ENCODE data around the gene ALG14.
A peak's percentile ranks its signal among the peaks of the same experiment; 100 is the strongest.
"Not testable (repeated sequence)": the region's sequence is repeated elsewhere in the genome, so short reads cannot be mapped to it uniquely, and the experiment has no call there.

ALG14 gene

DNA sequence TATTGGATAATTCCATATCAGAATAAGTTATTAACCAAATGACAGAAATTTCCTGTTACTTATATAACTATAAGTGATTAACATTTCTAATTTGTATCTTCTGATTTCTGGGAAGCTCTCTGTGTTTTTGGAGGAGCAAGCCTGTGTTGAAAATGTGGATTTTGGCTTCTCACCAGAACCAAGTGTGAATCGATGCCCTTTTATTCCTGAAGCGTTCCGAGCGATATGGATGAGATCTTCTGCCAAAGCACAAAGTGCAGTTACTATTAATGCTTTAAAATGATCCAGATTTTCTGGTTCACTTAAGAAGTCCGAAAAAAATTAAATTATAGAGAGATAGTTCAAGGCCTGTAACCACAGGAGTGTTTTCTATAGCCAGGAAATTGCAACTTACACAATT is 22.8 kb downstream of the ALG14 start:
- in situ Hi-C loops (cut with HindIII; ENCODE audit: low pct_ligation_motif_present, low pct_unique_long_range_greater_than_20kb, low sequenced_read_pairs): no loop called here
- DNase-seq: no peak

DNA sequence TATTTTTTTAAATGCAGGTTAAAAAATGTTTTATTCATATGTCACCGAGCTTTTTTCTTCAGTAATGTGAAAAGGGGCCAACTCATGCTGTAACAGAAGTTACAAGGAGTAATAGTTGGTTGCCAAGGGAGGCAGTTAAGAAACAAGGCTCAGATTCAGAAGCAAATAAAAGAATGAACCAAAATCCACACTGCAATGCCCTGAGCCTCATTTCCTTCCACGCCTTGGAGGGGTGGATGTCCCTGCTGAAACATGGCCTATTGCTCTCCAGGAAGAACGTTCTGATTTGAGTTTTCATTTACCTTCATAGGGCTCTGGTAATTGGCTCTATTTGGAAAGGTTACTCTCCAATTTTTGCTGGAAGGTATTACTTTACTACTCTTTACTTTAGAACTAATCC is 24.4 kb downstream of the ALG14 start:
- DNase-seq: no peak
- in situ Hi-C loops (cut with HindIII; ENCODE audit: low pct_ligation_motif_present, low pct_unique_long_range_greater_than_20kb, low sequenced_read_pairs): no loop called here

DNA sequence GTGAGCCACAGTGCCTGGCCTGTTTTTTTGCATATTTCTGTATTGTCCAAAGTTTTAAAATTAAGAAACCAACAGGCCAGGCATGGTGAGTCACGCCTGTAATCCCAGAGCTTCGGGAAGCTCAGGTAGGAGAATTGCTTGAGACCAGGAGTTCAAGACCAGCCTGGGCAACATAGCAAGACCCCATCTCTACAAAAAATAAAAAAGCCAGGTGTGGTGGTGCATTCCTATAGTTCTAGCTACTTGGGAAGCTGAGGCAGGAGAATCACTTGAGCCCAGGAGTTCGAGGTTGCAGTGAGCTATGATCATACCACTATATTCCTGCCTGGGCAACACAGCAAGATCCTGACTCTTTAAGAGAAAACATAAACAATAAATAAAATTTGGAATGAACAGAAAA is 25.1 kb downstream of the ALG14 start:
- in situ Hi-C loops (cut with HindIII; ENCODE audit: low pct_ligation_motif_present, low pct_unique_long_range_greater_than_20kb, low sequenced_read_pairs); DNase-seq: not testable (repeated sequence)

DNA sequence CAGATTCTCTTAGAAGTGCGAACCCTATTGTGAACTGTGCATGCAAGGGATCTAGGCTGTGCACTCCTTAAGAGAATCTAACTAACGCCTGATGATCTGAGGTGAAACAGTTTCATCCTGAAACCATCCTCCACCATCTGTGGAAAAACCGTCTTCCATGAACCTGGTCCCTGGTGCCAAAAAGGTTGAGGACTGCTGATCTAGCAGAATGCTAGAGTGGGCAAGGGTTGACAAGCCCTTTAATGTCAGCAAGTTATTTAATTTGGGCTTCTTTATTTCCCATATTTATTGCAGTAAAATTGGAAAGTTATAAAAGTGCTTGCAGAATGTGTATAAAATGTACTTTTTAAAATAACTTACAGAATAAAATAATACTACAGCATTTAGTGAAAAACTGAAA is 26.4 kb downstream of the ALG14 start:
- DNase-seq: no peak
- in situ Hi-C loops (cut with HindIII; ENCODE audit: low pct_ligation_motif_present, low pct_unique_long_range_greater_than_20kb, low sequenced_read_pairs): no loop called here

DNA sequence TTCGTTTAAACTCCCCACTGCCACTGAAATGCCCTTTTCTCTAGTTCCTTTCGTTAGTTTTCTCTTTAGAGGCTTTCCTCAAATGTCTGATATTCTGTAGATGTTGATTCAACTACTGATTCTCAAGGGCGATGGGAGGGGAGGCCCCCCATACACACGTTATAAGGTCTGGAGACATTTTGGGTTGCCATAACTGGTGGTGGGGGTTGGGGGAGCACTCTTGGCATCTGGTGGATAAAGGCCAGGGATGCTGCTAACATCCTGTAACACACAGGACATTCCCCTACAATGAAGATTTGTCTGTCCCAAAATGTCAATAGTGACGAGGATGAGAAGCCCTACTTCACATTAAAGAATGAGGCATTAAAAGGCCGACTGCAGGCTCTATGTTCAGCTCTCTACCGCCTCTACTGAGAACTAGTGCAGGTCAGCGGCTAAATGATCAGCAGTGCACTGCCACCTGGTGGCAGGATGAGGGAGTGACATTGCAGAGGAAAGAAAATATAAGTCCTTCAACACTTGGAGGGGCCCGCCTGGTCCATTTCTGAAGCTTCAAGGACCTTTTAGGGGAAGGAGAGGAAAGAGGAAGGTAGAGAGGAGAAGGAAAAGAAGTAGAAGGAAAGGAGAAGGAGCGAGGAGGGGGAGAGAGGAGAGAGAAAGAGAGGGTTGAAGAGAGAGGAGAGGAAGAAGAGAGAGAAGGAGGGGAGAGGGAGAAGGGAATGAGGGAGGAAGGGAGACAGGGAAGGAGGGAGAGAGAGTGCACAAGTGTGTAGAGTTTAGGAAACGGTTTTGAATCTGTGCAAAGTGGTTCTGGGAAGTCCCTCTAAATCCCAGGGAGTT is 29.4 kb downstream of the ALG14 start:
- peak; percentile 83 for DNase-seq
- in situ Hi-C loops (cut with HindIII; ENCODE audit: low pct_ligation_motif_present, low pct_unique_long_range_greater_than_20kb, low sequenced_read_pairs): no loop called here

DNA sequence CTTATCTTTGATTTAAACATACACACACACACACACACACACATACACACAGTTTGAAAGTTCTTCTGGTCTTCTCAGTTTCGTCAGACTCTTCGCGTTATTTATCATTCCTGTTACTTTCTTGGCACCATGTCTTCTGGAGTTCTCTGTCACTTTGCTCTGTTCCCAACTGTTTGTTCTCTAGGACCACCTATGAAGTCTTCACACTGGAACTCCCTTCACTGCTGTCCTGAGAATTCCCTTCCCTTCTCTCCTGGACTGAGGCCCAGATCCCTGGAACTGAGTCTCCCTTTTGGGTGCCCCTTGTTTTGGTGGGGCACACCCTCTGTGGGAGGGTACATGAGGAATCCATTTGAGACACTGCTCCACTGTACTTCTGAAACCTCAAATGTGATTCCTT is 30.5 kb downstream of the ALG14 start:
- in situ Hi-C loops (cut with HindIII; ENCODE audit: low pct_ligation_motif_present, low pct_unique_long_range_greater_than_20kb, low sequenced_read_pairs): no loop called here
- DNase-seq: no peak

DNA sequence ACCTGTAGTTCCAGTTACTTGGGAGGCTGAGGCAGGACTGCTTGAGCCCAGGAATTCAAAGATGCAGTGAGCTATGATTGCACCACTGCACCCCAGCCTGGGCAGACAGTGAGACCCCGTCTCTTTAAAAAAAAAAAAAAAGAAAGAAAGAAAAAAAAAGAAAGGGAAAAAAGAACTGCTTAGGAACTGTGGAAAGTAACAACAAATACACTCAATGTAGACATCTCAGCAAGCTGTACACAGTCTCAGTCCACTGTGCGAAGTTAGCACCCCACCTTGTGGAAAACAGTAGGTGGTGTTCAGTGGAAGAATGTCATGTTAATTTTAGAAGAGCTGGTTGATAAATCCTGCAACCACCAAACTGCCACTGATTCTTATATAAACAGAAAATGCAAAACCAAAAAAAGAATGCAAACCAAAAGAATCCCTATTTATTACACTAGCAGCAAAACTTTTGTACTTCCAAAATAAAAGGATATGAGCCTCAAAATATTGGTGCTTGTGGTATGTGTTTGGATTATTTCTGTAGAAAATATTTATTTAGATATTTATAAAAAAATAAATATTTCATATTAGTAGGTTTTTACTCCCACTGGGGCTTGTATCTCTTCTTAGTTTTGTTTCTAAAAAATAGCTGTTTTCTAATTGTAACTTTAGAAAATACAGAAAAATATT is 31.1 kb downstream of the ALG14 start:
- DNase-seq: peak; percentile 72
- in situ Hi-C loops (cut with HindIII; ENCODE audit: low pct_ligation_motif_present, low pct_unique_long_range_greater_than_20kb, low sequenced_read_pairs): no loop called here

DNA sequence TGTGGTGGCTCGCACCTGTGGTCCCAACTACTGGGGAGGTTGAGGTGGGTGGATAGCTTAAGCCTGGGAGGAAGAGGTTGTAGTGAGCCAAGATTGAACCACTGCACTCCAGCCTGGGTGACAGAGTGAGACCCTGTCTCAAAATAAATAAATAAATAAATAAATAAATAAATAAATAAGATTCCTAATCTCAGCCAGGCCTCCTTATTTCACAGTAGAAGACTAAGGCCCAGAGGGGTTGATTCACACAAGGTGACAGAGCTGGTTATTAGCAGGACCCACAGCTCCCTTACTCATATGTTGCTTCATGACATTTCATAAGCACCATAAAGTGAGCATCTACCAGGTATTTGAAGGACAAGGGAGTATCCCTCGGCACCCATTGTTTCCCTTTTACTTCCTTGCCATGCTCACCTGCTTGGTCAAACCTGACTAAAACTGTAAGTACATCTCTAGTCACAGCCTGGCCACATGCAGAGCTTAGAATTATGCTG is 32.7 kb downstream of the ALG14 start:
- no peak for DNase-seq
- in situ Hi-C loops (cut with HindIII; ENCODE audit: low pct_ligation_motif_present, low pct_unique_long_range_greater_than_20kb, low sequenced_read_pairs): no loop called here

DNA sequence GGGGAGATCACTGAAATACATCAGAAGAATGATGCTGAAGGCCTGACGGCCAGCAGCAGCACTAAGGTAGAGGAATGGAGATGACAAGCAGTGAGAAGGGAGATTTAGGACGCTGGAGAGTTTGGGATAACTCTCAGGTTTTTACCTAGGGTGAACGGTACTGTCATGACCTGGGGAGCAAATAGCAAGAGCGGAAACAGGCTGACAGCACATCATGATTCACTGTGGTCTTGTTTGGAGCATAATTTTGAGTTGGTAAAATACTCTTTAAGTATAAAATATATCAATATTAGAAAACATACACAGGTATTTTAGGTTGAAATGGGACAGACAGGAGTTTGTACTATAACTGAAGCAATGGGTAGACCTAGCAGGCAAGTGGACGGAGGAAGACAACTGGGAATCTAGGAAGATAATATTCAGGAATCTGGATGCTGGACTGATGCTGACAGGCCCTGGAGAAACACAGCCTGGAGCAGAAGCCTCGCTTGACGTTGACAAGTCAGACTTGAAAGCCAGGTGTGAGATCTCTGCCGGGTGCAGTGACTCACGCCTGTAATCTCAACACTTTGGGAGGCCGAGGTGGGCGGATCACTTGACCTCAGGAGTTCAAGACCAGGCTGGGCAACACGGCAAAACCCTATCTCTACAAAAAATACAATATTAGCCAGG is 33.3 kb downstream of the ALG14 start:
- in situ Hi-C loops (cut with HindIII; ENCODE audit: low pct_ligation_motif_present, low pct_unique_long_range_greater_than_20kb, low sequenced_read_pairs): no loop called here
- no peak for DNase-seq

DNA sequence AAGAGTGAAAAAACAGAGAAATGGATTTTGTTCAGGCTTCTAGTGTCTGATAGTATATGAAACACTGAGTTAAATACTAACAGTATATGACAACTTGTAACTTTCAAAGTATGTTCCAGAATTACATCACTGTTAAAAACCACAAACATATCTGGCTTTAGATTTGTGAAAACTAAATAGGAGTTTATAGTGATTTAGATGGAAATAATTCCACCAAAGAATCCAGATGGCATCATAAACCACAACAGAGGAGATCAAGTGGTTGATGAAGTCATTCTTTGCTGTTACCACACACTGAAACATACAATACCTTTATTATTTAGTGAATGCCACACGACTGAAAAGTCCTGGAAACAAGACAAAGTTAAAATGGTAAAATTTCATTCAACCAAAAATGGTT is 37.2 kb downstream of the ALG14 start:
- in situ Hi-C loops (cut with HindIII; ENCODE audit: low pct_ligation_motif_present, low pct_unique_long_range_greater_than_20kb, low sequenced_read_pairs): no loop called here
- DNase-seq: peak; percentile 32

DNA sequence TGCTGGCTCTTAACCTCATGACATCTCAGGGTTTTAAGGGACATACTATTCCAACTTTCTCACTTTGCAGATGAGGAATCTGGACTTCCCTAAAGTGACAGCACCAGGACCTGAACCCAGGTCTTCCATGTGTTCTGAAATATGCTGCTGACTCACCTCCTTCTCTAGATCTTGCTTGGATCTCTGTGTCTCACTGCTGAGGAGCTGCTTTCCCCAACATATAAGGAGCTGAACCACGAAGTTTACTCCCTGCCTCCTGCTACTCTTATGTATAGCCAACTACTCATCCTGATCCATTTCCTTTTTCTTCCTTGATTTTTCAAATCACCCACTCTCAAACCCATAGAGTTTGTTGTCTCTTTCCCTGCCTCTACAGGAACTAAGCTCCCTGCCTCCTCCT is 38.2 kb downstream of the ALG14 start:
- in situ Hi-C loops (cut with HindIII; ENCODE audit: low pct_ligation_motif_present, low pct_unique_long_range_greater_than_20kb, low sequenced_read_pairs): no loop called here
- no peak for DNase-seq

DNA sequence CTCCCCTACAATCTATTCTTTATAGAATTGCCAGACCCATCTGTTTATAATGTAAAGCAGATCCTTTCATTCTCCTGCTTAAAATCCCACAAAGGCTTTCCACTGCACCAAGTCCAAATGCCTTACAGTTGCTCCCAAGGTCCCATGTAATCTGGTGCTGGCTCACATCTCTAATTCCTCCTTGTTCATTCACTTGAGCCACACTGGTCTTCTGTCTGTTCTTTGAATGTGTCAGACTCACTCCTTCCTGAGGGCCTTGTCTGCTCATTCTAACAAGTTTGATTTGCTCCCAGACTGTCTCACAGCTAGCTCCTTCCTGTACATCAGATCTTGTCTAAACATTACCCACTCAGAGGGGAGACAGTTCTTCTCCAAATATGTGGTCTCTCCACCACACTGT is 38.9 kb downstream of the ALG14 start:
- in situ Hi-C loops (cut with HindIII; ENCODE audit: low pct_ligation_motif_present, low pct_unique_long_range_greater_than_20kb, low sequenced_read_pairs): no loop called here

DNA sequence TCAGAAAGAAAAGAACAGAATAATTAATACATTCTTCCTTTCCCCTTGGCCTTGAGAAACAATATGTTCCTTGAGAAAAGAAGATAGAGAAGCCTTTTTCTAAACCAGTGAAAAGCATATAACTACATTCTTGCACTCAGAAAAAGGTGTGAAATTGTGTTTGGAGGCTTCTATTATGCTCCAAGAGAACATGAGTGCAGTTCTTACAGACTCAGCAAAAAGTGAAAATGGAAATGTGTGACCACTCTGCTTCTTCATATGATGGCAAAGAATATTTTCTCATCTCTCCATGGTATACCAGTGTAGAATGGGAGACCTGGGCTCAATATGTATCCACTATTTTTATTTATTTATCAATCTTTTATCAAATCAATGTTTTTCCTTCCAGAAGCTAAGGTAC is 43.2 kb downstream of the ALG14 start:
- in situ Hi-C loops (cut with HindIII; ENCODE audit: low pct_ligation_motif_present, low pct_unique_long_range_greater_than_20kb, low sequenced_read_pairs): no loop called here
- no peak for DNase-seq

More for the DNA sequence above, 38.9 kb downstream of the ALG14 start:
- no peak for DNase-seq

DNA sequence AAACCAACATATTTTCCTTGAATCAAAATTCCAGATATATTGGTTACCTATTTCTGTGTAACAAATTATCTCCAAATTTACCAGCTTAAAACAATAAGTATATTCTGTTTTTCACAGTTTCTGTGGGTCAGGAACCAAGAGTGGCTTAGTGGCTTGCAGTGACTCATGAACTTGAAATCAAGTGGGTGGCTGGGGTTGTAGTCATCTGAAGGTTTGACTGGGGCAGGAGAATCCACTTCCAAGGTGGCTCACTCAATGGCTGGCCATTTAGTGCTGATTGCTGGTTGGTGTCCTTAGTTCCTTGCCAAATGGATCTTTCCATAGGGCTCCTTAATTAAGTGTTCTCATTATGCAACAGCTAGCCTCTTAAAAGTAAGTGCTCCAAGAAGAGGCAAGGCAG is 43.8 kb downstream of the ALG14 start:
- in situ Hi-C loops (cut with HindIII; ENCODE audit: low pct_ligation_motif_present, low pct_unique_long_range_greater_than_20kb, low sequenced_read_pairs): no loop called here

DNA sequence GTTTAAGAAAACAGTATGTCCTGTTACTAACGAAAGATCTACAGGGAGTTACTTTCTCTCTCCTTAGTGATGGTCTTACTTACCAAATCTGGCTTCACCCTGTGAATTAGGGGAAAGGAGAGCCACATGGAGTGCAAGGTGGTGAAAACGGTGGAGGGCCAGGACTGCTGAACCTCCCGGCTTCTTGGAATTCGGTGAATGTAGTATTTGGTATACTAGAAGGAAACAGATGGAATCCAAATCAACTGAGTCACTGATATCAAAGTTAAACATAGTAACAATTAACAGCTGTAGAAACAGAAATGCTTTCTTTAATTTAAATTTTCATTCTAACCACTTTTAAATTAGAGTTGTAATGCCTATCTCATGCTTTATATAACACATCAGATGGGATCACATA is 45.7 kb downstream of the ALG14 start:
- DNase-seq: no peak
- in situ Hi-C loops (cut with HindIII; ENCODE audit: low pct_ligation_motif_present, low pct_unique_long_range_greater_than_20kb, low sequenced_read_pairs): no loop called here

More for the DNA sequence above, 43.8 kb downstream of the ALG14 start:
- no peak for DNase-seq

DNA sequence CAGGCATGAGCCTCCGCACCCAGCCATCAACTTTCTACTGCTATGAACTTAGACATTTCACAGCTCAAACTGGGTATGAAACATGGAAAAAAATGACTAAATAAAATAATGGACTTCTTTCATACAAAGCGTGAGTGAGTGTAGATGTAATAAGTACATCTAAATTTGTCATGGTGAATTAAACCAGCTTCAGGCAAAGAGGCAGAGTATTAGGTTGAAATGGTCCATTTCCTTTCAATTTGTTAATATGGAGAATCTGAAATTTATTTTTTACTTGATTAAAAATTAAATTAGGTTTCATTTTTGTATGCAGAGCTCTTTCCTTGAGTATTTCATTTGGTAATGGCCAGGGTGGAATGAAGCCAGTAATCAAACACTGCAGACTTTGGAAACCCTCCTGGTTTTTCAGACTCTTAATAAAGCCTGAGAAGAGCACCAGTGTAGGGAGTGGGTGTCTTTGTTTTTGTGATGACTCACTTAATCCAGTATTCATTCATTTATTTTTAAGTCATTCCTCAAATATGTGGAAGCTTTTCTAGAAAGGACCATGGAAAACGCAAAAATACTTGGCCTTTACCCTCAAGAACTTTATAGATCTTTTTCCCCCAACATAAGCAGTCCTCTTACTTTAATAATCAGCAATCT is 49.2 kb downstream of the ALG14 start:
- DNase-seq: peak; percentile 13
- in situ Hi-C loops (cut with HindIII; ENCODE audit: low pct_ligation_motif_present, low pct_unique_long_range_greater_than_20kb, low sequenced_read_pairs): no loop called here

DNA sequence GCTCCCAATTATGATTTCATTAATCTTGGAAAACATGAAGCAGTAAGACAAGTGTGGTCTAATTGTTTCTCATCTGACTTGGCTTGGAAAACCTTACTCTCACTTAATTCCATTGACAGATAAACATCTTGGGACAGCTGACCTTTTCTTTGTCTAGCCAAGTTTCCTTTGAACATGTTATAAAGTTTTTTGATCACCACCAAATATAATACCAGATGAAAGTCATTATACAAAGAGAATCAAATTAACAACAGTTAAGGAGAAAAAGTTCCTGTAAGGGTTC is 50.2 kb downstream of the ALG14 start:
- in situ Hi-C loops (cut with HindIII; ENCODE audit: low pct_ligation_motif_present, low pct_unique_long_range_greater_than_20kb, low sequenced_read_pairs): no loop called here
- DNase-seq: no peak

DNA sequence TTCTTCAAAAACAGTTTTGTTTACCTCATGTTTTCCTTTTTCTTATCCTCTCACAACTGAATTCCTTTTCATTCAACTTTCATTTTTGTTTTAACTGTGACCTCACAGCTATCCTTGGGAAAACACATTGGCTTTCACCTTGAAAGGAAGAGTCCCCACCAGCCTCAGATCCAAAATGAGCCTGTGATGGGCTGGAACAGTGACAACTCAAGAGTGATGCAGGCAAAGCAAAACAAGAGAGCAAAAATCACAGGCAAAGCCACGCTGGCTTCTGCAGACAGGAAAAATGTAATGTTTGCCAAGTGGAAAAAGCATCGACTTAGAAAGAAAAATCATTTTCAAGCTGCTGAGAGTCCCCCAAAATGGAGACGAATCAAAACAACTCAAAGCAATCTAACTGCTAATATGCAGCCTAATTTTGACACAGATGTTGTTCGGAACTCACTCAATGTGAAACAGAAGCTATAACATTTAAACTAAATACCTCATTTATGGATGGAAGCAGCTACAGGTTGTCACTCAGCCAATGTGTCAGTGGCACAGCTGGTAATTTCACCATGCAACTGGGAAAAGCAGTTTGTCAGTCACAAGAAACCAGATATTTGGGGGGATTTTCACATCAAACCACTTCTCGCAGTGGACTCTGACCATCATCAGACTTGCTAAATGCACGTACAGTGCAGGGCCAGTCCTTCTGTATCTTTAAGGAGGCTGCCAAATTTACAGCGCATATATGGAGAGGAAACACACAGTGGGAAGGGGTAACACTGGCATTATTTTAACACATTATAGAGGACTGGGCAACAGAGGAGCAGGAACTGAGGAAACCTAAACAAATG is 50.7 kb downstream of the ALG14 start:
- DNase-seq: no peak
- in situ Hi-C loops (cut with HindIII; ENCODE audit: low pct_ligation_motif_present, low pct_unique_long_range_greater_than_20kb, low sequenced_read_pairs): no loop called here

Measured in ACHN (cell line).